ENCODE data around the gene KRTAP5-2.

The KRTAP5-2 gene

GRCh38 chr11:1565904-1566247, 32.2 kb downstream of the KRTAP5-2 start:
- no peak for DNase-seq

- peak in 1 of 2 donors; percentile 8 for DNase-seq
Measured at GRCh38 chr11:1565173-1565903, 32.8 kb downstream of the KRTAP5-2 start.

- peak in 1 of 2 donors; percentile 23 for DNase-seq
Measured at GRCh38 chr11:1564535-1565172, 33.4 kb downstream of the KRTAP5-2 start.

- DNase-seq: no peak
Measured at GRCh38 chr11:1563697-1564534, 34.2 kb downstream of the KRTAP5-2 start.

- DNase-seq: peak in 1 of 2 donors; percentile 5
Measured at GRCh38 chr11:1563149-1563638, 34.9 kb downstream of the KRTAP5-2 start.

GRCh38 chr11:1562469-1563148, 35.5 kb downstream of the KRTAP5-2 start:
- DNase-seq: peak in 1 of 2 donors; percentile 10

- no peak for DNase-seq
Measured at GRCh38 chr11:1561955-1562354, 36.1 kb downstream of the KRTAP5-2 start.

- DNase-seq: peak in 1 of 2 donors; percentile 4
Measured at GRCh38 chr11:1561266-1561665, 36.8 kb downstream of the KRTAP5-2 start.

- DNase-seq: no peak
Measured at GRCh38 chr11:1560649-1561251, 37.3 kb downstream of the KRTAP5-2 start.

- no peak for DNase-seq
Measured at GRCh38 chr11:1560002-1560648, 38.0 kb downstream of the KRTAP5-2 start.

- DNase-seq: peak in 1 of 2 donors; percentile 13
Measured at GRCh38 chr11:1559111-1559951, 38.8 kb downstream of the KRTAP5-2 start.

- no peak for DNase-seq
Measured at GRCh38 chr11:1558775-1559110, 39.4 kb downstream of the KRTAP5-2 start.

- no peak for DNase-seq
Measured at GRCh38 chr11:1557904-1558774, 40.0 kb downstream of the KRTAP5-2 start.

GRCh38 chr11:1557051-1557884, 40.8 kb downstream of the KRTAP5-2 start:
- DNase-seq: peak in 1 of 2 donors; percentile 24

GRCh38 chr11:1556278-1556902, 41.7 kb downstream of the KRTAP5-2 start:
- DNase-seq: peak in 1 of 2 donors; percentile 6

- peak in 1 of 2 donors; percentile 9 for DNase-seq
Measured at GRCh38 chr11:1555713-1556153, 42.4 kb downstream of the KRTAP5-2 start.

GRCh38 chr11:1554981-1555712, 42.9 kb downstream of the KRTAP5-2 start:
- peak in 1 of 2 donors; percentile 8 for DNase-seq
